H9 (cell line): ENCODE data around the gene EMP3. TPM values are rescaled to one million over a fixed set of nuclear protein-coding genes. Genes with fewer than 3 reads are reported as not detected.

Experiments
- DNase-seq: peaks from one replicate; pipeline ENCODE4 v3.0.0-alpha.2; 2017
- H2AFZ ChIP-seq: one replicate; pipeline ENCODE4 v1.6.1; 2013; ENCODE audit warnings: mild to moderate bottlenecking, low read length, control low read depth, moderate library complexity
- H2AK5ac ChIP-seq: 2 replicates; pipeline ENCODE4 v1.6.1; 2013; ENCODE audit warnings: low read length, control low read depth, mixed read lengths; ENCODE audit not compliant: insufficient read length
- H2BK120ac ChIP-seq: one replicate; pipeline ENCODE4 v1.6.1; 2013; ENCODE audit warnings: low read depth, mild to moderate bottlenecking, low read length, control low read depth, inconsistent platforms; ENCODE audit not compliant: poor library complexity, severe bottlenecking
- H2BK12ac ChIP-seq: 2 replicates; pipeline ENCODE4 v1.6.1; 2013; ENCODE audit warnings: low read length, control low read depth, mixed read lengths, low read depth; ENCODE audit not compliant: insufficient read length
- H2BK15ac ChIP-seq: 2 replicates; pipeline ENCODE4 v1.6.1; 2013; ENCODE audit warnings: low read depth, low read length, control low read depth
- H2BK20ac ChIP-seq: one replicate; pipeline ENCODE4 v1.6.1; 2013; ENCODE audit warnings: low read depth, mild to moderate bottlenecking, low read length, control low read depth, inconsistent platforms; ENCODE audit not compliant: poor library complexity, severe bottlenecking
- H2BK5ac ChIP-seq: 2 replicates; pipeline ENCODE4 v1.6.1; 2013; ENCODE audit warnings: low read length, control low read depth, mixed read lengths; ENCODE audit not compliant: insufficient read length
- H3K14ac ChIP-seq: 2 replicates; pipeline ENCODE4 v1.6.1; 2013; ENCODE audit warnings: low read length, control low read depth; ENCODE audit not compliant: insufficient read depth
- H3K18ac ChIP-seq: 2 replicates; pipeline ENCODE4 v1.6.1; 2013; ENCODE audit warnings: low read depth, mild to moderate bottlenecking, mixed read lengths, low read length, control low read depth; ENCODE audit not compliant: insufficient read length
- H3K23ac ChIP-seq: 2 replicates; pipeline ENCODE4 v1.6.1; 2013; ENCODE audit warnings: low read length, control low read depth, mixed read lengths, low read depth; ENCODE audit not compliant: insufficient read length
- H3K23me2 ChIP-seq: 2 replicates; pipeline ENCODE4 v1.6.1; 2013; ENCODE audit warnings: low read depth, mild to moderate bottlenecking, mixed read lengths, low read length, control low read depth; ENCODE audit not compliant: insufficient read length, poor library complexity, severe bottlenecking
- H3K27ac ChIP-seq: 2 replicates; pipeline ENCODE4 v1.5.1; 2013; ENCODE audit warnings: low read length, control low read depth, mixed read lengths, low read depth; ENCODE audit not compliant: insufficient read length
- H3K27me3 ChIP-seq: 2 replicates; pipeline ENCODE4 v1.6.1; 2013; ENCODE audit warnings: low read length, control low read depth, inconsistent platforms; ENCODE audit not compliant: insufficient read depth
- H3K4ac ChIP-seq: 2 replicates; pipeline ENCODE4 v1.6.1; 2013; ENCODE audit warnings: low read depth, mild to moderate bottlenecking, control low read depth, inconsistent platforms, low read length, moderate library complexity
- H3K4me1 ChIP-seq: 2 replicates; pipeline ENCODE4 v1.6.1; 2013; ENCODE audit warnings: low read length, control low read depth, inconsistent platforms; ENCODE audit not compliant: insufficient read depth
- H3K4me2 ChIP-seq: 2 replicates; pipeline ENCODE4 v1.6.1; 2013; ENCODE audit warnings: low read length, control low read depth, mixed read lengths; ENCODE audit not compliant: insufficient read length, insufficient read depth
- H3K56ac ChIP-seq: 2 replicates; pipeline ENCODE4 v1.6.1; 2013; ENCODE audit warnings: low read depth, mild to moderate bottlenecking, mixed read lengths, low read length, control low read depth; ENCODE audit not compliant: insufficient read length
- H3K79me1 ChIP-seq: 2 replicates; pipeline ENCODE4 v1.6.1; 2013; ENCODE audit warnings: low read depth, mild to moderate bottlenecking, moderate library complexity, low read length, control low read depth, inconsistent platforms; ENCODE audit not compliant: insufficient read depth, poor library complexity, severe bottlenecking
- H3K79me2 ChIP-seq: 2 replicates; pipeline ENCODE4 v1.6.1; 2013; ENCODE audit warnings: low read length, control low read depth, inconsistent platforms; ENCODE audit not compliant: insufficient read depth
- H3K9ac ChIP-seq: 2 replicates; pipeline ENCODE4 v1.6.1; 2013; ENCODE audit warnings: low read length, control low read depth, mixed read lengths; ENCODE audit not compliant: insufficient read length; ENCODE audit errors: extremely low read depth
- H3K9me3 ChIP-seq: one replicate; pipeline ENCODE4 v1.6.1; 2013; ENCODE audit warnings: low read depth, low read length, inconsistent platforms; ENCODE audit not compliant: control insufficient read depth
- H3T11ph ChIP-seq: one replicate; pipeline ENCODE4 v1.6.1; 2013; ENCODE audit warnings: mild to moderate bottlenecking, low read length, control low read depth, inconsistent platforms
- H4K20me1 ChIP-seq: one replicate; pipeline ENCODE4 v1.6.1; 2013; ENCODE audit not compliant: control insufficient read depth, insufficient read length, insufficient read depth
- H4K5ac ChIP-seq: 2 replicates; pipeline ENCODE4 v1.6.1; 2013; ENCODE audit warnings: low read depth, mild to moderate bottlenecking, mixed read lengths, low read length, control low read depth; ENCODE audit not compliant: insufficient read length
- H4K8ac ChIP-seq: replicated peaks from 2 replicates; pipeline ENCODE4 v1.6.1; 2013; ENCODE audit warnings: low read length, control low read depth, mixed read lengths, low read depth; ENCODE audit not compliant: insufficient read length
- H4K91ac ChIP-seq: 2 replicates; pipeline ENCODE4 v1.6.1; 2013; ENCODE audit warnings: low read depth, mild to moderate bottlenecking, moderate library complexity, mixed read lengths, low read length, control low read depth; ENCODE audit not compliant: insufficient read length
- H3K27ac Mint-ChIP-seq, 3 experiments: 2 replicates in 2 of 3; 3 replicates in 1 of 3; pipeline ENCODE4 v1.8.0; 2020 to 2021; ENCODE audit warnings: mixed read lengths in 3 of 3, mild to moderate bottlenecking in 1 of 3, moderate library complexity in 1 of 3
- H3K27me3 Mint-ChIP-seq: 2 replicates; pipeline ENCODE4 v1.8.0; 2021; ENCODE audit warnings: low read depth, mild to moderate bottlenecking, moderate library complexity, mixed read lengths
- H3K36me3 Mint-ChIP-seq, 3 experiments: 2 replicates in 2 of 3; 3 replicates in 1 of 3; pipeline ENCODE4 v1.8.0; 2020 to 2021; ENCODE audit warnings: low read depth in 3 of 3, mixed read lengths in 3 of 3; ENCODE audit not compliant: insufficient read depth in 1 of 3
- H3K4me1 Mint-ChIP-seq, 2 experiments: 2 replicates each; pipeline ENCODE4 v1.8.0; 2020; ENCODE audit warnings: mixed read lengths in 2 of 2
- H3K4me3 Mint-ChIP-seq, 2 experiments: 2 replicates in 1 of 2; 3 replicates in 1 of 2; pipeline ENCODE4 v1.8.0; 2020 to 2021; ENCODE audit warnings: mild to moderate bottlenecking in 2 of 2, mixed read lengths in 2 of 2, moderate library complexity in 1 of 2
- H3K9me3 Mint-ChIP-seq, 2 experiments: 2 replicates in 1 of 2; 3 replicates in 1 of 2; pipeline ENCODE4 v1.8.0; 2020; ENCODE audit warnings: mild to moderate bottlenecking in 2 of 2, mixed read lengths in 2 of 2, moderate library complexity in 1 of 2
- WGBS: extraction: QIAGEN DNeasy Blood & Tissue Kit; methylation state at CpG from one replicate; pipeline ENCODE4 v1.1.7; 2013; ENCODE audit warnings: missing lambda C conversion rate, low lambda C conversion rate, mixed read lengths; ENCODE audit not compliant: insufficient read length; ENCODE audit errors: extremely low coverage; 5-methylcytosine and 5-hydroxymethylcytosine counted together
- total RNA-seq: library from RNA; stranded (reverse); gene quantifications from 2 replicates; pipeline ENCODE4 v1.2.1, GENCODE V29; 2021
- TF ChIP-seq, protein P1 (sequence below): fragments of 200-600 bp; sonication (generic); conservative IDR thresholded peaks from 3 replicates; pipeline ENCODE4 v1.8.0; 2021; ENCODE audit warnings: antibody characterized with exemption, mild to moderate bottlenecking

EMP3 gene
- total RNA-seq, 1 experiment from 2014 or later = 9.6 TPM

DNA sequence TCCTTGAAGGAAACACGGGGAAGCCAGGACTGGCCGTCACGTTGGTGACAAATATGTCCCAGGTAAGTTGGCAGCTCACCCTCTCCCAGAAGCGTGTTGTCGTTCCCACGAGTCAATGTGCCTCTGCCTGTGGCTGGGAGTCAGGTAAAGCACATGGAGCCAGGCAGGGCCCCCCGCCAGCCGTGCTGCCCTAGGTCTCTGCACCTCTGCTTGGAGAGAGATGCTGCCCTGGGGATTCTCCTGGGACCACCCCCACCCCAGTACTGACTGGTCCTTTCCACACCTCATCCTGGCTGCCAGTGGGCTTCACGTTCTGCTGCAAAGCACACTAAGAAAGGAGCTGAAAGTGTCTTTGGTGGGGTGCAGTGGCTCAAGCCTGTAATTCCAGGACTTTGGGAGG, 45.6 kb upstream of the EMP3 start:
- H3K27me3 ChIP-seq = no peaks in the 10 kb centered on the region
- no peak overlapping the region for H3K56ac ChIP-seq
- no peak overlapping the region for H3K18ac ChIP-seq
- H3K27ac ChIP-seq = no peak overlapping the region
- no peak for DNase-seq
- H3K23me2 ChIP-seq = no peaks in the 10 kb centered on the region
- H2BK12ac ChIP-seq = no peak overlapping the region
- H3K79me1 ChIP-seq = no peaks in the 10 kb centered on the region
- no peak overlapping the region for H3K4me3 Mint-ChIP-seq
- no peaks in the 10 kb centered on the region for H3K4me1 ChIP-seq
- no peak overlapping the region for H3K27ac Mint-ChIP-seq
- TF ChIP-seq, protein P1, sequence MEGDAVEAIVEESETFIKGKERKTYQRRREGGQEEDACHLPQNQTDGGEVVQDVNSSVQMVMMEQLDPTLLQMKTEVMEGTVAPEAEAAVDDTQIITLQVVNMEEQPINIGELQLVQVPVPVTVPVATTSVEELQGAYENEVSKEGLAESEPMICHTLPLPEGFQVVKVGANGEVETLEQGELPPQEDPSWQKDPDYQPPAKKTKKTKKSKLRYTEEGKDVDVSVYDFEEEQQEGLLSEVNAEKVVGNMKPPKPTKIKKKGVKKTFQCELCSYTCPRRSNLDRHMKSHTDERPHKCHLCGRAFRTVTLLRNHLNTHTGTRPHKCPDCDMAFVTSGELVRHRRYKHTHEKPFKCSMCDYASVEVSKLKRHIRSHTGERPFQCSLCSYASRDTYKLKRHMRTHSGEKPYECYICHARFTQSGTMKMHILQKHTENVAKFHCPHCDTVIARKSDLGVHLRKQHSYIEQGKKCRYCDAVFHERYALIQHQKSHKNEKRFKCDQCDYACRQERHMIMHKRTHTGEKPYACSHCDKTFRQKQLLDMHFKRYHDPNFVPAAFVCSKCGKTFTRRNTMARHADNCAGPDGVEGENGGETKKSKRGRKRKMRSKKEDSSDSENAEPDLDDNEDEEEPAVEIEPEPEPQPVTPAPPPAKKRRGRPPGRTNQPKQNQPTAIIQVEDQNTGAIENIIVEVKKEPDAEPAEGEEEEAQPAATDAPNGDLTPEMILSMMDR = no peak
- H4K5ac ChIP-seq = no peak overlapping the region
- peaks cover 38 to 67% (median 63%) of the 10 kb centered on the region in 3 experiments for H3K36me3 Mint-ChIP-seq
- H3K9me3 ChIP-seq = no peaks in the 10 kb centered on the region
- no peak overlapping the region for H2BK5ac ChIP-seq
- H3K14ac ChIP-seq = no peak overlapping the region
- peaks cover 2% of the 10 kb centered on the region; the same call in 1 of the 2 replicates for H3K79me2 ChIP-seq
- H3K23ac ChIP-seq = no peak overlapping the region
- no peaks in the 10 kb centered on the region for H3K27me3 Mint-ChIP-seq
- H2BK20ac ChIP-seq = no peak overlapping the region
- H2BK120ac ChIP-seq = no peak overlapping the region
- no peaks in the 10 kb centered on the region for H3K4me1 Mint-ChIP-seq
- no peak overlapping the region for H2AK5ac ChIP-seq
- WGBS = no CpG with 5 or more reads among the region's 9 CpGs
- no peak overlapping the region for H2AFZ ChIP-seq
- no peaks in the 10 kb centered on the region; a peak in 1 of 5 replicates for H3K9me3 Mint-ChIP-seq
- H4K8ac ChIP-seq = no peak overlapping the region
- no peak overlapping the region for H3T11ph ChIP-seq
- H2BK15ac ChIP-seq = no peak overlapping the region
- H3K4me2 ChIP-seq = no peak overlapping the region
- no peak overlapping the region for H3K4ac ChIP-seq
- H3K9ac ChIP-seq = no peak overlapping the region
- H4K20me1 ChIP-seq = no peaks in the 10 kb centered on the region
- H4K91ac ChIP-seq = no peak overlapping the region
